Peyer's patch (tissue), 4 donors: ENCODE measurements around the gene DDX31.

ENCODE experiments used
- POLR2A ChIP-seq, 2 donors: fragments of 450-650 bp; IDR thresholded peaks; one replicate each; pipeline ENCODE4 v1.5.1; 2017; ENCODE audit warnings: antibody characterized with exemption in 2 of 2, mild to moderate bottlenecking in 2 of 2, moderate library complexity in 2 of 2
- TF ChIP-seq, protein P1 (sequence below), 6 experiments: fragments of 450-650 bp in 4 of 6; fragments of 200-600 bp in 2 of 6; sonication (generic) in 1 of 6; IDR thresholded peaks; one replicate each; pipeline ENCODE4 v1.5.1; 2017 to 2019; ENCODE audit warnings: antibody characterized with exemption in 6 of 6, mild to moderate bottlenecking in 3 of 6, moderate library complexity in 1 of 6

DNA sequence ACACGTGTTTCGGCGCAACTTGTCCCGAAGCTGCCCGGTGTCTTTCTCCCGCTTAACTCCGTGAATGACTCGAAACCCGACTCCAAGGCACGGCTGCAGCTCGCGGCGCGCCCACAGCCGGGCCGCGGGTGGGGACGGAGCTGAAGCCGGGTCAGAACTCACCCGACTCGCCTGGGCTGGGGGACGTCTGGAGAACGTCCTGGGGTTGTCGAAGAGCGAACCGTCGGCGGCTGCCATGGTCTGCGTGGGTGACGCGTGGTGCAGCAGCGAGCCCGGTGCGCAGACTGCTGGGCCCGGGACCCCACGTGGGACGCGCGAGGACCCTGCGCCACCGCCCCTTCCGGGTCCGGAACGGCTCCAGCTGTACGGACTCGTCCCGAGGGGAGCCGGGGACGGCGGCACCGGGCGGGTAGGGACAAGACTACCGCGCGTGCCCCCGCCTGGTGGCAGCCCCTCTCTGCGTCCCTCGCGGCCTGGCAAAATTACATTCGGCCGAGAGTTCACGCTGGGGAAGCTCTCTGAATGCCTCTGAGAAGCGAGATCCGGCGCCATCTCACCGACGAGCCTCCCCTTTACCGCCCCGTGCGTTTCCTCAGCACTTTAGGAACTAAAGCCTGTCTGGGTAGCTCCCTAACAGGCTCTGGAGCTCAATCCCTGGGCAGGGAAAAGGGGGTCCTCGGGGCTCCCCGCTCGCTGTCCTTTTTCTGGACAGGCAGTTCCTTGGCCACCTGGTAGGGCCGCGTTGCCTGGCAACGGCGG, at the start of gene DDX31:
- TF ChIP-seq POLR2A (IDR thresholded peaks at IDR 0.05): peak in 1 of 2 donors; percentile 58
- TF ChIP-seq, protein P1, sequence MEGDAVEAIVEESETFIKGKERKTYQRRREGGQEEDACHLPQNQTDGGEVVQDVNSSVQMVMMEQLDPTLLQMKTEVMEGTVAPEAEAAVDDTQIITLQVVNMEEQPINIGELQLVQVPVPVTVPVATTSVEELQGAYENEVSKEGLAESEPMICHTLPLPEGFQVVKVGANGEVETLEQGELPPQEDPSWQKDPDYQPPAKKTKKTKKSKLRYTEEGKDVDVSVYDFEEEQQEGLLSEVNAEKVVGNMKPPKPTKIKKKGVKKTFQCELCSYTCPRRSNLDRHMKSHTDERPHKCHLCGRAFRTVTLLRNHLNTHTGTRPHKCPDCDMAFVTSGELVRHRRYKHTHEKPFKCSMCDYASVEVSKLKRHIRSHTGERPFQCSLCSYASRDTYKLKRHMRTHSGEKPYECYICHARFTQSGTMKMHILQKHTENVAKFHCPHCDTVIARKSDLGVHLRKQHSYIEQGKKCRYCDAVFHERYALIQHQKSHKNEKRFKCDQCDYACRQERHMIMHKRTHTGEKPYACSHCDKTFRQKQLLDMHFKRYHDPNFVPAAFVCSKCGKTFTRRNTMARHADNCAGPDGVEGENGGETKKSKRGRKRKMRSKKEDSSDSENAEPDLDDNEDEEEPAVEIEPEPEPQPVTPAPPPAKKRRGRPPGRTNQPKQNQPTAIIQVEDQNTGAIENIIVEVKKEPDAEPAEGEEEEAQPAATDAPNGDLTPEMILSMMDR (IDR thresholded peaks at IDR 0.05): no peak
